ENCODE data around the gene GALNT10.
"Not testable (repeated sequence)": the region's sequence is repeated elsewhere in the genome, so short reads cannot be mapped to it uniquely, and the experiment has no call there.

The GALNT10 gene, protein sequence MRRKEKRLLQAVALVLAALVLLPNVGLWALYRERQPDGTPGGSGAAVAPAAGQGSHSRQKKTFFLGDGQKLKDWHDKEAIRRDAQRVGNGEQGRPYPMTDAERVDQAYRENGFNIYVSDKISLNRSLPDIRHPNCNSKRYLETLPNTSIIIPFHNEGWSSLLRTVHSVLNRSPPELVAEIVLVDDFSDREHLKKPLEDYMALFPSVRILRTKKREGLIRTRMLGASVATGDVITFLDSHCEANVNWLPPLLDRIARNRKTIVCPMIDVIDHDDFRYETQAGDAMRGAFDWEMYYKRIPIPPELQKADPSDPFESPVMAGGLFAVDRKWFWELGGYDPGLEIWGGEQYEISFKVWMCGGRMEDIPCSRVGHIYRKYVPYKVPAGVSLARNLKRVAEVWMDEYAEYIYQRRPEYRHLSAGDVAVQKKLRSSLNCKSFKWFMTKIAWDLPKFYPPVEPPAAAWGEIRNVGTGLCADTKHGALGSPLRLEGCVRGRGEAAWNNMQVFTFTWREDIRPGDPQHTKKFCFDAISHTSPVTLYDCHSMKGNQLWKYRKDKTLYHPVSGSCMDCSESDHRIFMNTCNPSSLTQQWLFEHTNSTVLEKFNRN

DNA sequence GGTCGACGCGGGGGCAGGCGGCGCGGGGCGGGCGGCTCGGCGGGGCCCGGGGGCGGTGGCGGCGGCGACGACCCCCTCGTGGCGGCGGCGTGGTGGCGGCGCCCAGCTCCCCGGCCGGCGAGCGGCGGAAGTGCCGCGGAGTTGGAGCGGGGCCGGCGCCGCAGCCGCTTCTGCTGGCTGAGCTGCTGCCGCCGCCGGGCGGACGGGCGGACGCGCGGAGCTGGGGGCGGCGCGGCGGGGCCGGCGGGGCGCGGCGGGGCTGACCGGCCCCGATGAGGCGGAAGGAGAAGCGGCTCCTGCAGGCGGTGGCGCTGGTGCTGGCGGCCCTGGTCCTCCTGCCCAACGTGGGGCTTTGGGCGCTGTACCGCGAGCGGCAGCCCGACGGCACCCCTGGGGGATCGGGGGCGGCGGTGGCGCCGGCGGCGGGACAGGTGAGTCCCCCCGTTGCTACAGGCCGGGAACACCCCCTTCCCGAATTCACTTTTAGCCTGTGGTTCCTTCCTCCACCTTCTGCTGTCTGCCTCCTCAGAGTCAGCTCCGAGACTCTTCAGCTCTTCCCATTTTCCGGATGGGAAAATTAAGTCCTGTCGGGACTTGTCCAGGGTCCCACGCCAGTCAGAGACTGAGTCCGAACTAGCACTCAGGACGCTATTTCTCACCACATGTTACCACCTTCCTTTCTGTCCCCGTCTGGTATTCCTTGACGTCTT is at the start of gene GALNT10:
TSS of gene GALNT10 (plus strand) at position 139 of the 710 bp plus-strand sequence. CDS start at position 273, 134 bp downstream.
- peak; percentile 85 for DNase-seq (ENCODE audit: low spot score)

DNA sequence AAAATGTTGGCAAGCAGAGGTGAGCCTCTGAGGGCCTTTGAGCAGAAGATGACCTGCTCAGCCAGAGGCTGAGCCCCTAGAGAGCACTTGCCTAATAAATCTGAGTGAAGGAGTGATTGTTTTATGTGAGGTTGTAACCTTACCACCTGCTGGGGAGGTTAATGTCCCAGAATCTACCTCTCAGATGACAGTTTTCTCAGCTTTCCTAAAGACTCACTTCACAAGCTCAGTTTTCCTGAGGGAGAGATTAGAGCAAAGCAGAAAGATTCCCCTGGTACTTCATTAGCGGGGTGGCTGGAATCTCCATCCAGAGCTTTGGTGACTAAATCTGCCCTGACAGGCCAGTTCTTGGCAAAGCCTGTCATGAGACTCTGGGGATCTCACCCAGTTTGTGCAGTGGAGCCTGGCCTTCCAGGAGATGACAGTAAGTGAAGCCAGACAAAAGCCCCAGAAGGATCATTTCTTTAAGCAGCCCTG is 48.8 kb upstream of the GALNT10 start:
- no peak for DNase-seq (ENCODE audit: low spot score)

DNA sequence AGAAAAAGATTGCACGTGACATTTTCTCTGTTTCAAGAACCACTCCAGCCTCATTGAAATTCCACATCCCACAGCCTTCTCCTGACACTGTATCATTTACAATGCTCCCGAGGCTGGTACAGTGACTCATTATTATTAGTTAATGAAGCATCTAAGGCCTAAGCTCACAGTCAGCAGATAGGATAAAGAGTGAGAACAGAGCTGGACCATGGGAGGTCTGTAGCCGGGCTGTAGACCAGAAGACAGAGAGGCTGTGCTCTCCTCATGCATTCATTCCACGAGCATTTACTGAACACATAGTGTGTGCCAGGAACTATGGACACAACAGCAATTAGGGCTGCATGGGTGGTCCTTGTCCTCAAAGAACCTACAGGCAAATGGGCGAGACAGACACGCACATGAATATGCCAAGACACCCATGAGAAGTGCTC is 47.3 kb upstream of the GALNT10 start:
- no peak for DNase-seq (ENCODE audit: low spot score)

DNA sequence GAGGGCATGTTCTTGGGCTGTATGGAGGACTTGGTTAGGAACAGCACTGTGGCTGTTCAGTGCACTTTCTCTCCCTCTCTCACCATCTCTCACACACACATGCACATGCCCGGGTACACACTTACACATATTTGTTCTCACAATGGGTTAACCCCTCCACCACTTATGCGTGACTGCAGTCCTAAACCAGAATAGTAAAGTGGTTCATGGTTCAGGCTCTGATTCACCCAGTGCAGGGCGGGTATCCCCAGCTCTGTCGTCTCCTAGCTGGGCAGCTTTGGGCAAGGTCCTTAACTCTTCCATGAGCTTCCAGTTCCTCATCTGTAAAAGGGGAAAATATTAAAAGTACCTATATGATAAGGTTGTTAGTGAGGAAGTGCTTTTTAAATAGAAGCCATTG is 45.3 kb upstream of the GALNT10 start:
- DNase-seq (ENCODE audit: low spot score): no peak

DNA sequence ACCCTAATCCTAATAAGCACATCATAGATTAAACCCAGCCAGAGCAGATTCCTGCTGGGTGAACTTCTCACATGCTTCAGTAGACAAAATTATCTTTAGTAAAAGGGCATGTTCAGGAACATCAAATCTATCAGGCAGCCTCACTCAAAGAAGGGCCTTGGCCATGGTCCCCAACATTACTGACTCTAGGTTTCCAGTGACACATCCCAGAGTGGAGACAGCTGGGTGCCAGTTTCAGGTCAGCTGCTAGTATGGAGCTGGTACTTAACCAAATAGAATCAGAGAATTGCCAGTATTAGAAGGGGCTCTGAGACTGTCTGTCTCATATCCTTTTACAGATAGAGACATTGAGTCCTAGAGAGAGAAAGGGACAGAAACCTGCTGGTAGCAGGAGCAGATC is 44.1 kb upstream of the GALNT10 start:
- no peak for DNase-seq (ENCODE audit: low spot score)

DNA sequence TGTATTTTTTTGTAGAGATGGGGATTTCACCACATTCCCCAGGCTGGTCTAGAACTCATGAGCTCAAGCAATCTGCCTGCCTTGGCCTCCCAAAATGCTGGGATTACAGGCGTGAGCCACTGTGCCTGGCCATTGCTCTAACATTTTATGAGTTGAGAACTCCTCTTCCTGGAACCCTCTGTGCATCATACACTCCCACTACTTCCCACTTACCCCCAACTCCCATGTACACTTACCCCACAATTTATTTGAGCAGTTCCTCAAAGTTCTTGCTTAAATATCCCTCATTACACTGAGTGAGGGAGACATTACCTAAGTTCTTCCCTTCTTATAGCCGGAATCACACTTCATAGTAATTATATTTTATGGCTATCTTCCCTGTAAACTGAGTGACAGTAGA is 42.9 kb upstream of the GALNT10 start:
- DNase-seq (ENCODE audit: low spot score): no peak

DNA sequence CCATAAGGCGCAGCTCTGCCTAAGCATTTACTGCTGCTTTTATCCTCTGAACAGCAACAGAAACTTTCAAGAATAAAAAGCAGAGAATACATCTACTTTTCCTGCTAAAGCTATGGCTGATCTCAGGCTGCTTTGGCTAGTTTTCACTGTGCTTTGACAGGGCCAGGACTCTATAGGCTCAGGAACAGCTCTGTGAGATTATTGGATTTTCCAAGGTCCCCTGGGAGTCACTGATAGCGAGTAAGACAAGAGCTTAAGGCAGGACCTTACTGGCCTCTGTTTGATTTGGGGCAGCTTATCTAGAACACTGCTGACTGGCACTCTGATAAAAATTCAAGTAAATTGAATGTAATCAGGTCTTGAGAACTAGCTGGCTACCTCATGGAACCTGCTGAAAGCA is 40.1 kb upstream of the GALNT10 start:
- not testable (repeated sequence) for DNase-seq (ENCODE audit: low spot score)

DNA sequence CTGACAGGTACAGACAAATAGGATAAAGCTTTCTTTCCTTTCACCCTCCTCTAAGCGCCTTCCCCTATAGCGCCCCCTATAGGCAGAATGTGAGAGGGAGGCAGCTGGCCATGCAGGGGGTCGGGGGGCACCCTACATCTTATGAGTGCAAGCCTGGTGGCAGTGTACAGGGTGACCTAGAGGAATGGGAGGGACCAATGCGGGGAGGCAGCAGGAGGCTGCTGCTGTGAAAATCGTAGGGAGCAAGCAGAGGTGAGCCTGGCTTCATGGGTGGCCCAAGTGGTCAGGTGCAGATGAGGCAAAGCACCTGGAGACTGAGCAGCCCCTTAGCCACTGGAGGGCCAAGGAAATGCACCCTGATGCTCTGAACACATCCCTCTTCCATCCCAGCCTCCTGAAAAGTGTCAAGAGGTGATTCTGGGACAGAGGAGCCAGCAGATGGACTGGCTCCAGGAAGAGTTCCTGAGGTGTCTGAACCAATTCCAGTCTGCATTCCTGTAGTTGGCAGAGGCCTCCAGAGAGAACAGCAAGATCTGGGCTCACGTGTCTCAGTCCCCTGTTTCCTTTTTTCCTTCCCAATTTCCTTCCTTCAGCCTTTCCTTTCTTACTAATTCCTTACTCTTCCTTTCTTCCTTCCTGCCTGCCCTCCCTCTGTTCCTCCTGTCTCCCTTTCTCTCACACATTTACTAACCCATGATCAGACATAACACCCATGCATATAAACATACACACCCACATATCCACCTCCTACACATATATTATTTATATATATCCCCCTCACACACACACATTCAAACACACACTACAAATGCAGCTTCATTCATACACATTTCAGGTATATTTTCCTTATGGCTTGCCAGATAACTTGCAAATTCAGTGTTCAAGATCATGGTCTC is 32.8 kb upstream of the GALNT10 start:
- DNase-seq (ENCODE audit: low spot score): peak; percentile 18

DNA sequence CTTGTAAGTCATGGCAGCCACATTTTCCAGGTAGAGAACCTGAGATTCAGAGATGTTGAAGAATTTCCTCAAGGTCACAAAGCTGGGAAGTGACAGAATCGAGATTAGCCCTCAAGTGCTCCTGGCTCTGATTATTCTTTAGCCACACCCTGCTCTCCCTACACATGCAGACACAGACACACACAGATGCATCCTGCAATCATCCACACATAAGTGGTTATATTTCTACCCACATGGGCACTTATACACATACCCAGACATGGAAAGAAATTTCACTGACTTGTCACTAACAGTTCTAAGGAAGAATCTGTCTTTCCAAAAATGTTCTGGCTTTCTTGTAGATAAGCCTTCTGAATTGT is 32.2 kb upstream of the GALNT10 start:
- no peak for DNase-seq (ENCODE audit: low spot score)

DNA sequence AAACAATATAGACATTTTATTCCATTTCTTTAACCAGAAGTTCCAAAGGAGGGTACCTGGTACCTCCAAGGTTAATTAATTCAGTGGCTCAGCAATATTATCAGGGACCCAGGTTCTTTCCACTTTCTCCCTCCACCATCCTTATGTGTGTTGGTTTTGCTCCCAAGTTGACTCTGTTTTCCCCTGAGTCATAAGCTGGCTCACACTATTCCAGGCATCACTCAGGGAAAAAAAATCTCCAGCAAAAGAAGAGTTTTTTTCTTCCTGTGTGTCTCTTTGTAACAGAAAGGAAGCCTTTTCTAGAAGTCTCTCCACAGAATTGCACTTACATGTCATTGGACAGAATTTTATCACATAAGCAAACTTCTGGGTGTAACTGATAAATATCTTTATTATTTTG is 31.2 kb upstream of the GALNT10 start:
- DNase-seq (ENCODE audit: low spot score): no peak

DNA sequence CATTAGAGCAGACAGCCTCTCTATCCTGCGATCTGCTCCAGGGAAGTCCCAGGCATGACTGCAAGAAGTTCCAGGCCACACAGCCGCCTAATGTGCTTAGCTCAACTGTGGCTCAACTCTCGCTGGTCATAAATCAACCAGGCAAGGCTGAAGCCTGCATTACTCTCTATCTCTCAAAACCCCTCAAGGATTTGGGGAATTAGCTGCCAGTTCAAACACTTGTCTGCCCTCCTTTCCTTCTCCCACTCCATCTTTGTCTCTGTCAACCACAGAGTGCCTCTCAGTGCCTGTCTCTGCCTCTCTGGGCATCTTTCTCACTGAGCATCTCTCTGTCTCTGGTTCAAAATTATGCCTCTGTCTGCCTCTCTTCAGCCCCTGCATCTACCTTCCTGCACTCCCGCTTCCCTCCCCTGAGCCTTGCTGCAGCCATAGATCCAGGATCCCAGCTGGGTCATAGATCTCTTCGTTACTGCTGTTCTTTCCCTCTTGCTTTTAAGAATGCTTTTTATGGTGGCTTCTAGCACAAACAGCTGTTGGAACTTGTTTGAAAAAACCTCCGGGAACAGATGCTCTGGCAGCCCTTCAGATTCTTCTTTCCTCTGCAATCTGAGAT is 27.9 kb upstream of the GALNT10 start:
- DNase-seq (ENCODE audit: low spot score): no peak

DNA sequence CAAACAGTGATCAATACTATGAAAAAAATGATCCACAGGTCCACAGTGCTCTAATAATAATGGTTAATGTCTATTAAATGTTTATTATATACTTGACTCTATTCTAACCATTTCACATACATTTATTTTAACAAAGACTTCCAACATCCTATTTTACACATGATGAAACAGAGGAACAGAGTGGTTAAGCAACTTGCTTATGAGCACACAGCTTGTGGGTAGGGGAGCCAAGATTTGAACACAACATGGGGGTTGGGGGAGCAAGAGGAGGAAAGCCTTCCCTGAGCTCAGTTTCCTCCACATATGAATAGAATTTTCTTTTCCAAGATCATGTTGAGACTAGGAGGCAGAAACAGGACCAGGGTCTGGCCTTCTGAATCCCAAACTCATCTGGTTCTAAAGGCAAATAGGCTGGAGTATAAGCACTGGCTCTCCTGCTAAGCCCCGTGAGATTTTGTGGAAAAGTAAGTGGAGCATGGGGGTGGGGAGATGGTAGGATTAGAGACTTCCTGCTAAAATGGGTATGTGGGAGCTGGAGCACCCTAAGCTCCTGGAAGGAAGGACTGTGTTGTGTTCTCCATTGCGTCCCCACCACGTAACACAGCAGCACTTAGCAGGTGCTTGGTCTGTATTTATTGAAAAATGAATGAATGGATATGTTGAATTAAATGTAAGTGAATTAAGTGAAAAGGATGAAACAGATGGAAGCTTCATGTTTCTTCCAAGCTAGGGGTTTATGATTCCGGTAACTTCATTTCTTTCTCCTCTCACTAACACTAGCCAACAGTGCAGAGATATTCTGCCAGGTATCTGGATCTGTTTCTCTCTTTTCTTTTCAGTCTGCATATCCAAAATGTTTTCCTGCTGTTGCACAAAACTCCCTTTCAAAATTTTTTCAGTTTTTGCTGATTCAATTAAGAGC is 26.9 kb upstream of the GALNT10 start:
- no peak for DNase-seq (ENCODE audit: low spot score)

DNA sequence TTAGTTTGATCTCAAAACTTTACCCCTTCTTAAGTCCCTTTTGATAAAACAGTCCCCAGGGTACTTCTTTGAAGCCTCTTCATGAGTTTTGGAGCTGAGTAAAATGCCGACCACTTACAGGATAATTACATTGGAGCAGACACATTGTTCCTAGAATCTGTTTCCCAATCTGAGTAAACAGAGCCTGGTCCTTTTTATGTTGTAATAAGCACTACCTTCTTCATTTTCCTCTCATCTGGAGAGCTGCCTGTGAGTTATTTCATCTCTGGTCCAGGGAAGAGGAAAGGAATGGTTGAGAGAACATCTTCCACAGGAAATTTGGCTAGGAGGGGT is 26.3 kb upstream of the GALNT10 start:
- no peak for DNase-seq (ENCODE audit: low spot score)

DNA sequence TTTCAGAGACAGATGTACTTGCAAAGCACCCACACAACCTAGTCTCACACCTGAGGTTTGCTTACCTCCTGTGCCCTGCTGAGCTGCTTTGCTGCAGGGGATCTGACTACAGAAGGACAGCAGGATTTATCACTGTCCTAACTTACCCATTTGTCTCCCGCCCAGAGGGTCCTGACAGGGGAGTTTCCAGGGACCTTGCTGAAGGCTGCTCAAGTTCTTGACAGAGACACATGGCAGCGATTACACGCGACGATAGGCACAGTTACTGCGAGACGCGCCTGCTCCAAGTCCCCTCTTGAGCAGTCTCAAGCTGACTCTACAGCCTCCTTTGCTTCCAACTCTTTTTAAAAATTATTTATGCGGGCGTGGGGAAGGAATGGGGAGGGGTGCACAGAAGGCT is 24.6 kb upstream of the GALNT10 start:
- no peak for DNase-seq (ENCODE audit: low spot score)

DNA sequence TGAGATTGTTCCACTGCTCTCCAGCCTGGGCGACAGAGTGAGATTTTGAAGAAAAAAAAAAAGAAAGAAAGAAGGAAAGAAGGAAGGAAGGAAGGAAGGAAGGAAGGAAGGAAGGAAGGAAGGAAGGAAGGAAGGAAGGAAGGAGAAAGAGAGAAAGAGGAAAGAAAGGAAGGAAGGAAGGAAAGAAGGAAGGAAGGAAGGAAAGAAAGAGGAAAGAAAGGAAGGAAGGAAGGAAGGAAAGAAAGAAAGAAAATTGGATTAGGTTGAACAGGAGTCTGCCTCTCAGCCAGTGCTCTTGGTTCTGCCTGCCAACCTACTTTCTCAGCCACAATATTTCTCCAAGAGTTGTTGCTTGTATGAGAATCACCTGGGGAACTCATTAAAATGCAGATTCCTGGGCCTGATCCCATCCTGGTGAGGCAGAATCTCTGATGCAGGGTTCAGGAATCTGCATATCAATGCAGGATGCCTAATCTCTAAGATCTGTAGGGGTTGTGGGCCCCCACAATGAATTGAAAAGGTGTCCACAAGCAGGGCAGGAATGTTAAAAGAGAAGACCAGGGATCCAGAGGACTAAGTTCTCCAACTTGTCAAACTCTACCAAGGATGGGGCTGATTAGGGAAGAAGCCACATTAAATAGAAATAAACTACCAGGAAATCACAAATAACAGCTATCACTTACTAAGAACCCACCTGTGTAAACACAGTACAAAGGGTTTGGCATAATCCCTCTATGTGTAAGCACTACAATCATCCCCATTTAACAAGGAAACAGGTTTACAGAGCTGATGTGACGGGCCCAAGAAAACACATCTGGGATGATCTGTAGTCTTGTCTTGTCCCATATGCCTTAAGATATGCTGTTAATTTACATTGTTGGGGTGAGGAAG is 23.4 kb upstream of the GALNT10 start:
- no peak for DNase-seq (ENCODE audit: low spot score)

DNA sequence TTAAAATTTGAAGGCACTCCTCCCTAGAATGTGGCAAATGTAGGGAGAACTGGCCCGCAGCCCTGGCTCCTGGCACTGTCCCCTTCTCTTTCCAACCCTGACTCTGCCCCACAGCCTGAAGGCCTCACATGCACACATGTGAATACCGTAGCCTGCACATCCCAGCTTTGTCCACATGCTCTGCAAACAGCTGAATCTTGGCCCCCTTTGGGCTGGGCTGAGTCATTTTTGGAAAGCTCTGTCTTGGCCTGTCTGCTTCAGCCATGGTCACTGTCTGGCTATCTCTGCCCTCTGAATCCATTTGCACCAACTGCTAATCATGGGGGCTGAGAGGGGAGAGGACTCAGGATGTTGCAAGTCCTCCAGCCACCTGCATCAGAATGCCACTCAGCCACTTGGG is 22.1 kb upstream of the GALNT10 start:
- no peak for DNase-seq (ENCODE audit: low spot score)

DNA sequence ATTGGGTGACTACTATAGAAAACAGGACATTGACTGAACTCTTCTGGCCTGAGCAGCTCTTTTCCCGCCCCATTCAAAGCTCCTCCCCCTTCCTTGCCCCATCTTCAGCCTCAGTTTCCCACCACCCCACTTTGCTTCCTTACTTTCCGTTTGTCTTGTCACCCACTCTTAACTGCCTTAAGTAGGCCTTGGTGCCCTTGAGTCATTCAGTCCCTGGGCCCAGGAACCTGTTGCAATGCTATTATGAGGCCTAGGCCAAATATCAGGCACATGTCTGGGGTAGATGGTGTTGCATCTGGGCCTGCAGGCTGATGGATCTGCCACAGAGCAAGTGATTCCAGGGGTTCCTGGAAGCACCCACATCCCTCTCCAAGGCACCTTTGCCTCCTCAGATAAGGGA is 17.7 kb upstream of the GALNT10 start:
- no peak for DNase-seq (ENCODE audit: low spot score)

DNA sequence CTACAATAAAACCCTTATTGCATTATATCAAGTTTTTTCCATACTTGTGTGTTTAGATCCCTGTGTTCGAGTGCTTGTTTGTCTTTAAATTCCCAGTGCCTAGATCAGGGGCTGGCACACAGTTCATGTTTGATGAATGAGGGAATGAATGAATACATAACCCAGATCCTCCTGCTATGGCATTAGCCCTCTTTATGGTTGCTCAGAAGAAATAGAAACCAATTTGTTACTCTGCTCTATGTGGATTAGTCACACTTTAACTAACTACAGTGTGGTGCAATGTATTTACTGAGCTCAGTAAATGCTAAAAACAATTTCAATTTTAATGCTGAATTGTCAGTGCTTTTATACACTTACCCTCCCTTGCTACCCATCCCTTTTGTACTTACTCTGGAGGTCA is 16.4 kb upstream of the GALNT10 start:
- no peak for DNase-seq (ENCODE audit: low spot score)

DNA sequence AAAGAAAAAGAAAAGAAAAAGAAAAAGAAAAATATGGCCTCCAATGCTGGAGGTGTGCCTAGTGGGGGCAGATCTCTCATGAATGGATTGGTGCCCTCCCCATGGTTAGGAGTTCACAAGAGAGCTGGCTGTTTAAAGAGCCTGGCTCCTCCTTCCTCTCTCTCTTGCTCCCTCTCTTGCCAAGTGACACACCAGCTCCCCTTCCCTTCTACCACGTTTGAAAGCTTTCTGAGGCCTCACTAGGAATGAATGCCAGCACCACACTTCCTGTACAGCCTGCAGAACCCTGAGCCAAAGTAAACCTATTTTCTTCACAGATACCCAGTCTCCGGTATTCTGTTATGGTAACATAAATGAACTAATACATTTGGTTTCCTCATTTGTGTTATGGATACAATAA is 14.4 kb upstream of the GALNT10 start:
- no peak for DNase-seq (ENCODE audit: low spot score)

DNA sequence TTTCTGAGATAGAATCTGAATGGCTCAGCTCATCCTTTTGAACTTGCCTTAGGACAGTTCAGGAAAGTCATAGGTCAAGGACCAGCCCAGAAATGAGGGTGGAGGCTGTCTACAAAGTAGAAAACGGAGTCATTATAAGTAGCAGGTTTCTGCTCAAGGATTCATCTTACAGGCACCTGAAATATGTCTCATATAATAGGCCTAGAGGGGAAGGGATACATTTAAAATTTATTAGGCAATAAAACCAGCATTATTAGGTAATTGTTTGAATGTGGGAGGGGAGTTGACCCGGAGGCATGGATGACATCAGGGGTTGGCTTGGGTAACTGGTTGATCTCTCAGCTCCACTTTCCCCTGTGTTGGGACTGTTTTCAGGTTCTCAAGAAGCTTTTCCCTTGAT is 11.9 kb upstream of the GALNT10 start:
- no peak for DNase-seq (ENCODE audit: low spot score)

Measured in germinal center (tissue), 1 donor.